ENCODE results near the gene PRKCE.

PRKCE gene

GRCh38 chr2:45950606-45951005 is 299.1 kb downstream of the PRKCE start:
- DNase-seq, result no peak

GRCh38 chr2:45951025-45951727 is 299.7 kb downstream of the PRKCE start:
- no peak for DNase-seq

- DNase-seq, result no peak
These were observed 301.1 kb downstream of the PRKCE start for GRCh38 chr2:45952591-45952990.

GRCh38 chr2:45953376-45954027 is 302.0 kb downstream of the PRKCE start:
- DNase-seq, result no peak

GRCh38 chr2:45954233-45954850 is 302.9 kb downstream of the PRKCE start:
- no peak for DNase-seq

- no peak for DNase-seq
These were observed 306.2 kb downstream of the PRKCE start for GRCh38 chr2:45957533-45958227.

- no peak for DNase-seq
These were observed 308.8 kb downstream of the PRKCE start for GRCh38 chr2:45960057-45960863.

- no peak for DNase-seq
These were observed 310.9 kb downstream of the PRKCE start for GRCh38 chr2:45962177-45962921.

- DNase-seq, result no peak
These were observed 312.3 kb downstream of the PRKCE start for GRCh38 chr2:45963816-45964215.

- no peak for DNase-seq
These were observed 312.9 kb downstream of the PRKCE start for GRCh38 chr2:45964223-45964841.

GRCh38 chr2:45964906-45965305 is 313.4 kb downstream of the PRKCE start:
- no peak for DNase-seq

GRCh38 chr2:45965871-45966498 is 314.5 kb downstream of the PRKCE start:
- DNase-seq, result no peak

GRCh38 chr2:45968946-45969584 is 317.6 kb downstream of the PRKCE start:
- DNase-seq, result no peak

- DNase-seq, result no peak
These were observed 322.0 kb downstream of the PRKCE start for GRCh38 chr2:45973426-45973825.

GRCh38 chr2:45974056-45974455 is 322.6 kb downstream of the PRKCE start:
- DNase-seq, result no peak

GRCh38 chr2:45974762-45975408 is 323.4 kb downstream of the PRKCE start:
- no peak for DNase-seq

- no peak for DNase-seq
These were observed 324.5 kb downstream of the PRKCE start for GRCh38 chr2:45975752-45976517.

- DNase-seq, result no peak
These were observed 326.9 kb downstream of the PRKCE start for GRCh38 chr2:45978302-45978859.

GRCh38 chr2:45979065-45979464 is 327.6 kb downstream of the PRKCE start:
- no peak for DNase-seq

All from activated T-cell treated with anti-CD3 and anti-CD28 coated beads, Interleukin-2, amount 50 U/mL, for 1 hour (primary cell).